NCI-H2081 treated with DMSO at 0.1 percent for 48 hours (cell line): Measurements from ENCODE around the gene SUGT1.

Experiments used
- DNase-seq: peaks from one replicate; lab custom pipeline; 2025; lab: John Stamatoyannopoulos, UW

Gene SUGT1

GRCh38 chr13:52737965-52738364 lies 85.3 kb downstream of the SUGT1 start:
- DNase-seq: no peak

- DNase-seq: no peak
Measured at GRCh38 chr13:52738719-52739467, 86.3 kb downstream of the SUGT1 start.

GRCh38 chr13:52739468-52740071 lies 86.9 kb downstream of the SUGT1 start, which contains the start of gene CNMD:
CNMD (minus strand) TSS chr13:52739820; CDS start chr13:52739701, 119 bp downstream.
- DNase-seq: no peak

- DNase-seq: no peak
Measured at GRCh38 chr13:52743569-52743968, 90.9 kb downstream of the SUGT1 start.

- DNase-seq: no peak
Measured at GRCh38 chr13:52743988-52744387, 91.4 kb downstream of the SUGT1 start.

GRCh38 chr13:52744842-52745375 lies 92.3 kb downstream of the SUGT1 start:
- DNase-seq: no peak

GRCh38 chr13:52746141-52746540 lies 93.5 kb downstream of the SUGT1 start:
- DNase-seq: no peak

- no peak for DNase-seq
Measured at GRCh38 chr13:52749419-52749818, 96.8 kb downstream of the SUGT1 start.
